Stimulated activated CD8-positive, alpha-beta memory T cell treated with anti-CD3 and anti-CD28 coated beads, Interleukin-2, amount 100 ng/mL, for 48 hours (primary cell): Measurements from ENCODE around the gene GAPDH.
A peak's percentile ranks its signal among the peaks of the same experiment; 100 is the strongest.

Experiments
- DNase-seq, 2 donors: peaks; one replicate each; pipeline ENCODE4 v3.0.0-alpha.2; 2020; ENCODE audit warnings: low read depth in 2 of 2

Gene GAPDH

DNA sequence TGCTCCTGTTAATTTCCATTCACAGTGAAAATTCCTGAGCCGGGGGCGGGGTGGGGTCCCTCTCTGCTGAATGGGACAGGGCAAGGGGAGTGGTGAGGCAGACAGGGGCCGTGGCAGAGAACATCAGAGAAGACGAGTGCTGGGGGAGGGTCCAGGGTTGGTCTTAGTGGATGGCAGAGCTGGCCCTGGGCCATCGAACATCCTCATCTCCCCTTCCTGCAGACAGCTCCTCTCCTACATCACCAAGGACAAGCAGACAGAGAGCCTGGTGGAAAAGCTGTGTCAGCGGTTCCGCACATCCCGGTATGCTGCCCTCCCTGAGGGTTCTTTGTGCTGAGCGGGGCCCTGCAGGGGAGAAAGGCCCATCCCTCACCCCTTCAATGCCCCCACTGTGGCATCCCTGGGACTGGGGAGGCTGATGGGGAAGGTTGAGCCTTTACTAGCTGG lies 5.0 kb upstream of the GAPDH start:
- DNase-seq = no peak

DNA sequence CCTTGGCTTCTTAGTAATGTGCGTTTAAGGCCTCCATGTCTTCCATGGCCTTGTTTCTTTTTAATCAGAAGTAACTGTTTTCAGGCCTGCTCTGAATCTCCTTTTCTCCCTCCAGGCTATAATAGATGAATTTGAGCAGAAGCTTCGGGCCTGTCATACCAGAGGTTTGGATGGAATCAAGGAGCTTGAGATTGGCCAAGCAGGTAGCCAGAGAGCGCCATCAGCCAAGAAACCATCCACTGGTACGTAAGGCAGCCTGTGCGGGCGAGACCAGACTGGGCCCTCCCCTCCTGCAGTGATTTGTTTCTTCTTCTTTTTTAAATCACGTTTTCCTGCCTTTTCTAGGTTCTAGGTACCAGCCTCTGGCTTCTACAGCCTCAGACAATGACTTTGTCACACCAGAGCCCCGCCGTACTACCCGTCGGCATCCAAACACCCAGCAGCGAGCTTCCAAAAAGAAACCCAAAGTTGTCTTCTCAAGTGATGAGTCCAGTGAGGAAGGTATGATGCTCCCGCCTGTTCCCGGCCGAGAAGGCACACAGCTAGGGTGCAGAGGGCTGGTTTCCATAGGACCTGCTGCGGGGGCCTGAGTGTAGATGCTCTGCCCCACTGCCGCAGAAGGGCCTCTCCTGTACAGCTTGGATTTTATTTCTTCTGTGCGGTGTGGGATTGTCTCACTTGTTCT lies 3.6 kb upstream of the GAPDH start:
- no peak for DNase-seq

DNA sequence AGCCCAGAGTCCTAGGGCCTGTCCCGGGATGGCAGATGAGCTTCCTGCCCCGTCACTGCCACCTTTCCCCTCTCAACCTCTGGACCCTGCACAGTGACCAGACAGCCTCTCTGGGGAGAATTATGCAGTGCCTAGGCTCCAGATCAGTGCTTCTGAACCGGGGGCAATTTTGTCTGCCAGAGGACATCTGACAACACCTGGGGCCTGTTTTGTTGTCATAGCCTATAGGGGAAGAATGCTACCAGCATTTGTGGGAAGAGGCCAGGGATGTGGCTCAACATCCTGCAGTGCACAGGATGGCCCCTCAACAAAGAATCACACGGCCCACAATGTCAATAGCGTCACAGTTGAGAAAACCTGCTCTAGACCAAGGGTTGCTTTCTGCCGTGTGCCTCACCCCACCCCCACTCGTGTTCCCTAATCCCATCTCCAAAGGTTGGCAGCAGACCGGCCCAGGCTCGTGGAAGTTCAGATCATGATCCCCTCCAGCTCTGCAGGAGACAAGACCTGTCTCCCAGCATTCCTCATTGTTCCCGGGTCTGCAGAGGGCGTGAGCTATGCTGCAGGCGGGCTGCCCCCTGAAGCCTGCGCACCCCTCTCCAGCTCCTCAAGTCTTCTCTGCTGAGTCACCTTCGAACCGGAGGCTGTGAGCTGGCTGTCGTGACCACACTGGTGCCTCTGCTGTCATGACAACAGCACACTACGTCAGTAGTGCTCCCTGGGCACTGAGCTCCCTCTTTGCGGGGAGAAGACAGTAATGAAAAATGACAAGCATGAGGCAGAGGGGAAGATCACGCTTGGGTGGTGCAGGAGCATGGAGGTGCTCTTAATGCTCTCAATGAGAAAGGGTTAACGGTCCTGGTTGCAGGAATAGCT lies 2.0 kb upstream of the GAPDH start:
- peak; percentile 70 to 76 for DNase-seq

DNA sequence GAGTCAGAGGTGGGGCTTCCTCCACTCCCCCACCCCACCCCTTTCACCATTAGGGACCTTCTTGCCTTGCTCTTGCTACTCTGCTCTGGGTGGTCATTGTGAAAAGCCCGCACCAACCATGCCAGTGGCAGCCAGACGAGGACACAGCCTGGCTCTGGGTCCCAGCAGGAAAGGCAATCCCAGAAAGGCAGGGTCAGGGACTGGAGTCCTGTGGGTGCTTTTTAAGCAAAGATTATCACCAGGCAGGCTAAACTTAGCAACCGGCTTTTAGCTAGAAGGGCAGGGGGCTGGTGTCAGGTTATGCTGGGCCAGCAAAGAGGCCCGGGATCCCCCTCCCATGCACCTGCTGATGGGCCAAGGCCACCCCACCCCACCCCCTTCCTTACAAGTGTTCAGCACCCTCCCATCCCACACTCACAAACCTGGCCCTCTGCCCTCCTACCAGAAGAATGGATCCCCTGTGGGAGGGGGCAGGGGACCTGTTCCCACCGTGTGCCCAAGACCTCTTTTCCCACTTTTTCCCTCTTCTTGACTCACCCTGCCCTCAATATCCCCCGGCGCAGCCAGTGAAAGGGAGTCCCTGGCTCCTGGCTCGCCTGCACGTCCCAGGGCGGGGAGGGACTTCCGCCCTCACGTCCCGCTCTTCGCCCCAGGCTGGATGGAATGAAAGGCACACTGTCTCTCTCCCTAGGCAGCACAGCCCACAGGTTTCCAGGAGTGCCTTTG lies 1.2 kb upstream of the GAPDH start:
- peak; percentile 34 to 43 for DNase-seq

DNA sequence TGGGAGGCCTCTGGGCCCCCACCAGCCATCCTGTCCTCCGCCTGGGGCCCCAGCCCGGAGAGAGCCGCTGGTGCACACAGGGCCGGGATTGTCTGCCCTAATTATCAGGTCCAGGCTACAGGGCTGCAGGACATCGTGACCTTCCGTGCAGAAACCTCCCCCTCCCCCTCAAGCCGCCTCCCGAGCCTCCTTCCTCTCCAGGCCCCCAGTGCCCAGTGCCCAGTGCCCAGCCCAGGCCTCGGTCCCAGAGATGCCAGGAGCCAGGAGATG lies 729 bp upstream of the GAPDH start:
- DNase-seq = no peak

DNA sequence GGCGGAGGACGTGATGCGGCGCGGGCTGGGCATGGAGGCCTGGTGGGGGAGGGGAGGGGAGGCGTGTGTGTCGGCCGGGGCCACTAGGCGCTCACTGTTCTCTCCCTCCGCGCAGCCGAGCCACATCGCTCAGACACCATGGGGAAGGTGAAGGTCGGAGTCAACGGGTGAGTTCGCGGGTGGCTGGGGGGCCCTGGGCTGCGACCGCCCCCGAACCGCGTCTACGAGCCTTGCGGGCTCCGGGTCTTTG lies 303 bp downstream of the GAPDH start:
- DNase-seq = no peak

DNA sequence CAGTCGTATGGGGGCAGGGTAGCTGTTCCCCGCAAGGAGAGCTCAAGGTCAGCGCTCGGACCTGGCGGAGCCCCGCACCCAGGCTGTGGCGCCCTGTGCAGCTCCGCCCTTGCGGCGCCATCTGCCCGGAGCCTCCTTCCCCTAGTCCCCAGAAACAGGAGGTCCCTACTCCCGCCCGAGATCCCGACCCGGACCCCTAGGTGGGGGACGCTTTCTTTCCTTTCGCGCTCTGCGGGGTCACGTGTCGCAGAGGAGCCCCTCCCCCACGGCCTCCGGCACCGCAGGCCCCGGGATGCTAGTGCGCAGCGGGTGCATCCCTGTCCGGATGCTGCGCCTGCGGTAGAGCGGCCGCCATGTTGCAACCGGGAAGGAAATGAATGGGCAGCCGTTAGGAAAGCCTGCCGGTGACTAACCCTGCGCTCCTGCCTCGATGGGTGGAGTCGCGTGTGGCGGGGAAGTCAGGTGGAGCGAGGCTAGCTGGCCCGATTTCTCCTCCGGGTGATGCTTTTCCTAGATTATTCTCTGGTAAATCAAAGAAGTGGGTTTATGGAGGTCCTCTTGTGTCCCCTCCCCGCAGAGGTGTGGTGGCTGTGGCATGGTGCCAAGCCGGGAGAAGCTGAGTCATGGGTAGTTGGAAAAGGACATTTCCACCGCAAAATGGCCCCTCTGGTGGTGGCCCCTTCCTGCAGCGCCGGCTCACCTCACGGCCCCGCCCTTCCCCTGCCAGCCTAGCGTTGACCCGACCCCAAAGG lies 804 bp downstream of the GAPDH start:
- peak; percentile 63 to 70 for DNase-seq

DNA sequence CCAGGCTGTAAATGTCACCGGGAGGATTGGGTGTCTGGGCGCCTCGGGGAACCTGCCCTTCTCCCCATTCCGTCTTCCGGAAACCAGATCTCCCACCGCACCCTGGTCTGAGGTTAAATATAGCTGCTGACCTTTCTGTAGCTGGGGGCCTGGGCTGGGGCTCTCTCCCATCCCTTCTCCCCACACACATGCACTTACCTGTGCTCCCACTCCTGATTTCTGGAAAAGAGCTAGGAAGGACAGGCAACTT lies 1.3 kb downstream of the GAPDH start:
- DNase-seq = no peak

DNA sequence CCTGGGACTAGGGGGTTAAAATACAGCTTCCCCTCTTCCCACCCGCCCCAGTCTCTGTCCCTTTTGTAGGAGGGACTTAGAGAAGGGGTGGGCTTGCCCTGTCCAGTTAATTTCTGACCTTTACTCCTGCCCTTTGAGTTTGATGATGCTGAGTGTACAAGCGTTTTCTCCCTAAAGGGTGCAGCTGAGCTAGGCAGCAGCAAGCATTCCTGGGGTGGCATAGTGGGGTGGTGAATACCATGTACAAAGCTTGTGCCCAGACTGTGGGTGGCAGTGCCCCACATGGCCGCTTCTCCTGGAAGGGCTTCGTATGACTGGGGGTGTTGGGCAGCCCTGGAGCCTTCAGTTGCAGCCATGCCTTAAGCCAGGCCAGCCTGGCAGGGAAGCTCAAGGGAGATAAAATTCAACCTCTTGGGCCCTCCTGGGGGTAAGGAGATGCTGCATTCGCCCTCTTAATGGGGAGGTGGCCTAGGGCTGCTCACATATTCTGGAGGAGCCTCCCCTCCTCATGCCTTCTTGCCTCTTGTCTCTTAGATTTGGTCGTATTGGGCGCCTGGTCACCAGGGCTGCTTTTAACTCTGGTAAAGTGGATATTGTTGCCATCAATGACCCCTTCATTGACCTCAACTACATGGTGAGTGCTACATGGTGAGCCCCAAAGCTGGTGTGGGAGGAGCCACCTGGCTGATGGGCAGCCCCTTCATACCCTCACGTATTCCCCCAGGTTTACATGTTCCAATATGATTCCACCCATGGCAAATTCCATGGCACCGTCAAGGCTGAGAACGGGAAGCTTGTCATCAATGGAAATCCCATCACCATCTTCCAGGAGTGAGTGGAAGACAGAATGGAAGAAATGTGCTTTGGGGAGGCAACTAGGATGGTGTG lies 1.9 kb downstream of the GAPDH start:
- DNase-seq = peak in 1 of 2 donors; percentile 3

DNA sequence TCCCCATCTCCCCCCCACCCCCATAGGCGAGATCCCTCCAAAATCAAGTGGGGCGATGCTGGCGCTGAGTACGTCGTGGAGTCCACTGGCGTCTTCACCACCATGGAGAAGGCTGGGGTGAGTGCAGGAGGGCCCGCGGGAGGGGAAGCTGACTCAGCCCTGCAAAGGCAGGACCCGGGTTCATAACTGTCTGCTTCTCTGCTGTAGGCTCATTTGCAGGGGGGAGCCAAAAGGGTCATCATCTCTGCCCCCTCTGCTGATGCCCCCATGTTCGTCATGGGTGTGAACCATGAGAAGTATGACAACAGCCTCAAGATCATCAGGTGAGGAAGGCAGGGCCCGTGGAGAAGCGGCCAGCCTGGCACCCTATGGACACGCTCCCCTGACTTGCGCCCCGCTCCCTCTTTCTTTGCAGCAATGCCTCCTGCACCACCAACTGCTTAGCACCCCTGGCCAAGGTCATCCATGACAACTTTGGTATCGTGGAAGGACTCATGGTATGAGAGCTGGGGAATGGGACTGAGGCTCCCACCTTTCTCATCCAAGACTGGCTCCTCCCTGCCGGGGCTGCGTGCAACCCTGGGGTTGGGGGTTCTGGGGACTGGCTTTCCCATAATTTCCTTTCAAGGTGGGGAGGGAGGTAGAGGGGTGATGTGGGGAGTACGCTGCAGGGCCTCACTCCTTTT lies 2.7 kb downstream of the GAPDH start:
- no peak for DNase-seq

DNA sequence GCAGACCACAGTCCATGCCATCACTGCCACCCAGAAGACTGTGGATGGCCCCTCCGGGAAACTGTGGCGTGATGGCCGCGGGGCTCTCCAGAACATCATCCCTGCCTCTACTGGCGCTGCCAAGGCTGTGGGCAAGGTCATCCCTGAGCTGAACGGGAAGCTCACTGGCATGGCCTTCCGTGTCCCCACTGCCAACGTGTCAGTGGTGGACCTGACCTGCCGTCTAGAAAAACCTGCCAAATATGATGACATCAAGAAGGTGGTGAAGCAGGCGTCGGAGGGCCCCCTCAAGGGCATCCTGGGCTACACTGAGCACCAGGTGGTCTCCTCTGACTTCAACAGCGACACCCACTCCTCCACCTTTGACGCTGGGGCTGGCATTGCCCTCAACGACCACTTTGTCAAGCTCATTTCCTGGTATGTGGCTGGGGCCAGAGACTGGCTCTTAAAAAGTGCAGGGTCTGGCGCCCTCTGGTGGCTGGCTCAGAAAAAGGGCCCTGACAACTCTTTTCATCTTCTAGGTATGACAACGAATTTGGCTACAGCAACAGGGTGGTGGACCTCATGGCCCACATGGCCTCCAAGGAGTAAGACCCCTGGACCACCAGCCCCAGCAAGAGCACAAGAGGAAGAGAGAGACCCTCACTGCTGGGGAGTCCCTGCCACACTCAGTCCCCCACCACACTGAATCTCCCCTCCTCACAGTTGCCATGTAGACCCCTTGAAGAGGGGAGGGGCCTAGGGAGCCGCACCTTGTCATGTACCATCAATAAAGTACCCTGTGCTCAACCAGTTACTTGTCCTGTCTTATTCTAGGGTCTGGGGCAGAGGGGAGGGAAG lies 3.5 kb downstream of the GAPDH start:
- DNase-seq = peak; percentile 65 to 68

DNA sequence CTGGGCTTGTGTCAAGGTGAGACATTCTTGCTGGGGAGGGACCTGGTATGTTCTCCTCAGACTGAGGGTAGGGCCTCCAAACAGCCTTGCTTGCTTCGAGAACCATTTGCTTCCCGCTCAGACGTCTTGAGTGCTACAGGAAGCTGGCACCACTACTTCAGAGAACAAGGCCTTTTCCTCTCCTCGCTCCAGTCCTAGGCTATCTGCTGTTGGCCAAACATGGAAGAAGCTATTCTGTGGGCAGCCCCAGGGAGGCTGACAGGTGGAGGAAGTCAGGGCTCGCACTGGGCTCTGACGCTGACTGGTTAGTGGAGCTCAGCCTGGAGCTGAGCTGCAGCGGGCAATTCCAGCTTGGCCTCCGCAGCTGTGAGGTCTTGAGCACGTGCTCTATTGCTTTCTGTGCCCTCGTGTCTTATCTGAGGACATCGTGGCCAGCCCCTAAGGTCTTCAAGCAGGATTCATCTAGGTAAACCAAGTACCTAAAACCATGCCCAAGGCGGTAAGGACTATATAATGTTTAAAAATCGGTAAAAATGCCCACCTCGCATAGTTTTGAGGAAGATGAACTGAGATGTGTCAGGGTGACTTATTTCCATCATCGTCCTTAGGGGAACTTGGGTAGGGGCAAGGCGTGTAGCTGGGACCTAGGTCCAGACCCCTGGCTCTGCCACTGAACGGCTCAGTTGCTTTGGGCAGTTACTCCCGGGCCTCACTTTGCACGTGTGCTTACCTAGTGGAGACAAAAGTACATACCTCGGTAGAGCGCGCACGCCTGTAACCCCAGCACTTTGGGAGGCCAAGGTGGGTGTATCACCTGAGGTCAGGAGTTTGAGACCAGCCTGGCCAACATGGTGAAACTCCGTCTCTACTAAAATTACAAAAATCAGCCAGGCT lies 4.3 kb downstream of the GAPDH start:
- no peak for DNase-seq

DNA sequence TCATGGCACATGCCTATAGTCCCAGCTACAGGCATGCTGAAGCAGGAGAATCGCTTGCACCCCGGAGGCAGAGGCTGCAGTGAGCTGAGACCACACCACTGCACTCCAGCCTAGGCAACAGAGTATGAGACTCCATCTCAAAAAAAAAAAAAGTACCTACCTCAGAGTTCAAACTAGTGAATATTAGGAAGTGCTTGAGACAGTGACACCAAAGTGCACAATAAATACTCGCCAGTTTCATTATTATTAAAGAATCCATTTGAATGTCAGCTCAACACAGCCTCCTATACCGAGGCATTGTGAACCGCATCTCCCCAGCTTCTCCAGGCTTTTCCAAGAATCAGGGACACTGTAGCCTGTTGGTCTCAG lies 5.0 kb downstream of the GAPDH start:
- DNase-seq = no peak

DNA sequence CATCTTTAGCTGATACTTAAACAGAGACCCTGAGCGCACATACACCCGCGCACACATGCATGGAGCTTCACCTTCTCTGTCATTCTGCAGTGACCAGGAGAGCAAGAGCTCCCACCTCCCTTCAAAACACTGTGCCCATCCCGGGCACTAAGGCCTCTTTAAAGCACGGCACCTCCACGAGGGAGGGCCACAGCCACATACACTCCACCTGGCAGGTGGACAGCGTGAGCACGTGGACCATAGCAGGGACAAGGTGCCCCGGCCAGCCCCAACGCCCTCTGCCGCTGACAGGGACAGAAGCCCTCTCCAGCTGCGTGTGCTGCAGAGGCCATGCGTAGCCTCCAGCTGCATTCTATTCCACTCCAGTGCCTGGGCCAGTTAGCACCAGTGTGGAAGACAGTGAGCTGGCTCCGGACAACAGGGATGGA lies 5.4 kb downstream of the GAPDH start:
- DNase-seq = no peak

DNA sequence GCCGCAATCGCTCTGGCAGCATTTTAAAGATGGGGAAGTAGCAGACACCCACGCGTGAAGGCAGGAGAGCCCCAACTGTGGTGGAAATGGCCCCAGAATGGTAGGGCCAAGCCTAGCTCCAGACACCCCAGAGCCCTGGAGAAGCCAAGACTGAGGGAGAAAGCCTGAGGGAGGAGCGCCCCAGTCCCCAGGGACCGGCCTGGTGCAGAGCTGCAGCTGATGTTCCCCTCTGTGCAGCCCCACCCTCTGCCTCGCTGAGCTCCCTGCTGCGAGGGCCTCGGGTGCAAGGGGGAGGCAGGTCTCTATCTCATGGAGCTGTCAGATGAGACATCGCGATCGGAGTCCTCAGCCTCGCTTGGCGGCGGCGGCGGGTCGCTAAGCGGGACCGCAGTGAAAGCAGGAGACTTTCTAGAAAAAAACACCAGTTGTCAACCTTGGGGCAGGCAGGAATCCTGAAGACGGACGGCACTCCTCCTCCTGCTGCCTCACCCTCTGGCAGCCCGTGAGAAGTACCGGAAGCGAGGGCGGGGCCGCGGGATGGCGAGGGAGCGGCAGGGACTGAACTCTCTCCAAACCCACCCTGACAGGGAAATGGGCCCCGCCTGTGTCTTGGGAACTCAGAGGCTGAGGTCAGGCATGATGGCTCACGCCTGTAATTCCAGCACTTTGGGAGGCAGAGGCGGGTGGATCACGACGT lies 6.0 kb downstream of the GAPDH start:
- DNase-seq = no peak

DNA sequence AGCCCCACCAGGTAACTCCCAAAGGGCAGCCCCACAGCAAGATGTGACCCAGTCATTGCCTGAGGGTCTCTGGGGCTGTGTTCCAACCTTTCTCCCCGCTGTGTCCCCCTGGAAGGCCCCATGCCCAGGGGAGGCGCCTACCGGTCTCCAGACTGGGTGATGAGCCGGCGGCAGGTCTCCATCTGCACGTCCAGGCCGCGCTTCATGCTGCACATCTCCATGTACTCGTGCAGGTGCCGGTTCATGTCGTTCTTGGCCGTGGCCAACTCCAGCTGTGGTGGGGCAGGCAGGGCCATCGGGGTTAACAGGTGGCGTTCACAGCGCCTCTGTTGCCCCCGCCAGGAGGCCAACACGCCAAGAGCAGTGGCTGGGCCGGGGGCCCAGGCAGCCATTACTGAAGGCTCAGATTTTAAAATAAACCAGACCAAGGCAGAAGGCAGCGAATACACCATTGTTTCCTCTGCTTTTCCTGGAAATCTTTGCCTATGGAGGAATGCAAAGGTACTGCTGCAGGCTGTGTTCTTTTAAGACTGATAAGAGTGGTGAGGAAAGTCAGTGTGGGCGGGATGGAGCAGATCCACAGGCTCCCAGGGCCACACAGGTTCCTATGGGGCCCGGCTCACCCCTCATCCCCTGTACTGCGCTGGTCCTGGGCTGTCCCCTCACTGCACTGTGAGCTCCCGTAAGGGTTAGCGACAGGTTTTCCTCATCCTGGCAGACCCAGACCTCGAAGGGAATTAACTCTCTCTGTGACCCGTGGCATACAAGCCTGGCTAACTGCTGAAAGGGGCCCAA lies 7.3 kb downstream of the GAPDH start:
- DNase-seq = no peak

DNA sequence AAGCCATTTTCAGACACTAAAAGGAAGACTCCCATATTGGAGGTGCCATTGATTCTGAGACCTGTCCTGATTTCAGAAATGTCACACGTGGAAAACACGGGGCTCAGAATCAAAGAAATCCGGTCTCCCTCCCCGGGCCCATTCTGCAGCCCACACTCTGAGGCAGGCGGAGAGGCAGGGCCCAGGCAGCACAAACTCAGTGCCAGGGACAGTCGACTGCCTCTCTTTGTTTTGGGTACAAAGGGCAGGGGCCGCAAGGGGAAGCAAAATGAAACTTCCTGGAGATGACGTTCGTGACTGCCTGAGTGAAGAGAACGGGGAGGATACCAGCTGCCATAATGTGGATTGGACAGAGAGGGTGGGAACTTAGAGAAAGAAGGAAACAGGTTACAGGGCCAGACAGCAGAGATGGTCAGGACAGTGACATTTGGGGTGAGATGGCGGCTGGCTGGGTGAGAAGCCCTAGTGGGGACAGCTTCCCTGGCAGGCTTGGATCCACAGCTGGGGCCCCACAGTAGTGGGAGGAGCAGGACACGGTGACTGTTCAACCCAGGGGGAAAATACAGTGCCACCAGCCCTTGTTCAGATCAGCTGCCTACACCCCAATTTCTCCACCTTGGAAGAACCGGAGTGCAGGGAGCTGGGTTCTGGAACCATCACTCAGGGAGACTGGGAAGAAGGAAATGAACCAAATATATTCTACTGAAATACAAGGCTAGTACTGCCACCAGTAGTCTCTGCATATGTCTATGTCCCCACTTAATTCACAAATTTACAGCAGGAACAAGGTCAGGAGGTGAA lies 8.1 kb downstream of the GAPDH start:
- DNase-seq = no peak
